Measurements from ENCODE around the gene SUGP1. TPM values are rescaled to one million over a fixed set of nuclear protein-coding genes. Genes with fewer than 3 reads are reported as not detected.

The SUGP1 gene
- total RNA-seq, 1 experiment from 2014 or later, result 30.8 TPM

GRCh38 chr19:19274716-19275565 is 45.4 kb downstream of the SUGP1 start:
- DNase-seq (ENCODE audit: low read depth), result no peak
- in situ Hi-C loops (cut with HindIII; ENCODE audit: low pct_unique_long_range_greater_than_20kb, low sequenced_read_pairs), result no loop called here

DNA sequence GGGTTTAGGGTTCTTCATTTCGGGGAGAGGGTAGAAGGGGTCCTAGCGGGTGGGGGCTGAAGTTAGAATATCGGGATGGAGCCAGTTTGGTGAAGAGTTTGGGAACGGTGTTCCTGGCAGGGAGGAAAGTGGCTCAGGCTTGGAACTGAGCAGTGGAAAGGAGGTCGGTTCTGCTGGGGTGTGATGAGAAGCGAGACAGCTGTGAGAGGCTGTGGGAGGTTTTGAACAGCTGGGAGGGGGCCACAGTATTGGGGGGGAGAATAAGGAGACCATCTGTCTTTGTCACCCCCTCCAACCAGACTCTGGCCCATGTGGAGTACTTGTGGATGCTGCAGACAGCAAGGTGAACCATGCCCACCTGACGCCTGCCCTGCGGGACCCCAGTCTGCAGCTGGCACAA is 46.2 kb downstream of the SUGP1 start:
- in situ Hi-C loops (cut with HindIII; ENCODE audit: low pct_unique_long_range_greater_than_20kb, low sequenced_read_pairs), result no loop called here

GRCh38 chr19:19271828-19272599 is 48.3 kb downstream of the SUGP1 start:
- DNase-seq (ENCODE audit: low read depth), result no peak
- in situ Hi-C loops (cut with HindIII; ENCODE audit: low pct_unique_long_range_greater_than_20kb, low sequenced_read_pairs), result no loop called here

More for the DNA sequence above, 46.2 kb downstream of the SUGP1 start:
- DNase-seq (ENCODE audit: low read depth), result no peak

DNA sequence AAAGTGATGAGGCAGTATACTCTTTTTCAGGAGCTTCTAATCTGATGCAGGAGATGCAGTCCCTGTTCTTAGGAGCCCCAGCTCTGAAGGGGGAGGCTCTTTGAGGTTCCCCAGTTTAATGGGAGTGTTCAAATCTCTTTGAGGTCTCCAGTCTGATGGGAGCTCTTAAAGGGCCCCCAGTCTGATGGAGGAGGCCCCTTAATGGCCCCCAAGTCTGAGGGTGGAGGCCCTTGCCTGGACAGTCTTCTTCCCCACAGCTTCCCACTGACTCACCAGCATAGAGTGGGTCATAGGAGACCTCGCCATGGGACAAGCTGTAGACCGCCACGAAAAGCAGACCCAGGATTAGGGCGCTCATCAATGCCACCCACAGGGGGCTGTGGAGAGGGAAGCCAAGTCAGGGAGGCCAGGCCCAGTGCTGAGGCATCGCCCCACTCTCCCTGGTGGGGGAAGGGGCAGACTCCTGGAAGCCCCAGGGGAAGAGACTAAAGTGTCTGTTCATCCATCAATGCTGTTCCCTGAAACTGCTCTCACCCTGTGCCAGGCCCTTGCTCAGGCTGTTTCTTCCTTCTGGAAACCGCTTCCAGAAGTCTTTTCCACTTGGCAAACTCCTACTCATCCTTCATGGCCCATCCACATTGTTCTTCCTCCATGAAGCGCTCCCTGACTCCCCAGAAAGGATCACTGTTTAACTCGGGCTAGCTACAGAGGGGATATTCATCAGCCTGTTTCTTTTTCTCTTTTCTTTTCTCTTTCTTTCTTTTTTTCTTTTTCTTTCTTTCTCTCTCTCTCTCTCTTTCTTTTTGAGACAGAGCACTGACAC is 49.3 kb downstream of the SUGP1 start:
- DNase-seq (ENCODE audit: low read depth), result no peak
- in situ Hi-C loops (cut with HindIII; ENCODE audit: low pct_unique_long_range_greater_than_20kb, low sequenced_read_pairs), result no loop called here

GRCh38 chr19:19269952-19270694 is 50.2 kb downstream of the SUGP1 start:
- DNase-seq (ENCODE audit: low read depth), result no peak
- in situ Hi-C loops (cut with HindIII; ENCODE audit: low pct_unique_long_range_greater_than_20kb, low sequenced_read_pairs), result no loop called here

- DNase-seq (ENCODE audit: low read depth), result no peak
- in situ Hi-C loops (cut with HindIII; ENCODE audit: low pct_unique_long_range_greater_than_20kb, low sequenced_read_pairs), result no loop called here
Measured at GRCh38 chr19:19268453-19269385, 51.6 kb downstream of the SUGP1 start.

GRCh38 chr19:19267305-19267704 is 53.0 kb downstream of the SUGP1 start:
- no peak for DNase-seq (ENCODE audit: low read depth)

GRCh38 chr19:19263886-19264487 is 56.3 kb downstream of the SUGP1 start:
- in situ Hi-C loops (cut with HindIII; ENCODE audit: low pct_unique_long_range_greater_than_20kb, low sequenced_read_pairs), result no loop called here
- no peak for DNase-seq (ENCODE audit: low read depth)

More at GRCh38 chr19:19267305-19267704, 53.0 kb downstream of the SUGP1 start:
- in situ Hi-C loops (cut with HindIII; ENCODE audit: low pct_unique_long_range_greater_than_20kb, low sequenced_read_pairs), result no loop called here

DNA sequence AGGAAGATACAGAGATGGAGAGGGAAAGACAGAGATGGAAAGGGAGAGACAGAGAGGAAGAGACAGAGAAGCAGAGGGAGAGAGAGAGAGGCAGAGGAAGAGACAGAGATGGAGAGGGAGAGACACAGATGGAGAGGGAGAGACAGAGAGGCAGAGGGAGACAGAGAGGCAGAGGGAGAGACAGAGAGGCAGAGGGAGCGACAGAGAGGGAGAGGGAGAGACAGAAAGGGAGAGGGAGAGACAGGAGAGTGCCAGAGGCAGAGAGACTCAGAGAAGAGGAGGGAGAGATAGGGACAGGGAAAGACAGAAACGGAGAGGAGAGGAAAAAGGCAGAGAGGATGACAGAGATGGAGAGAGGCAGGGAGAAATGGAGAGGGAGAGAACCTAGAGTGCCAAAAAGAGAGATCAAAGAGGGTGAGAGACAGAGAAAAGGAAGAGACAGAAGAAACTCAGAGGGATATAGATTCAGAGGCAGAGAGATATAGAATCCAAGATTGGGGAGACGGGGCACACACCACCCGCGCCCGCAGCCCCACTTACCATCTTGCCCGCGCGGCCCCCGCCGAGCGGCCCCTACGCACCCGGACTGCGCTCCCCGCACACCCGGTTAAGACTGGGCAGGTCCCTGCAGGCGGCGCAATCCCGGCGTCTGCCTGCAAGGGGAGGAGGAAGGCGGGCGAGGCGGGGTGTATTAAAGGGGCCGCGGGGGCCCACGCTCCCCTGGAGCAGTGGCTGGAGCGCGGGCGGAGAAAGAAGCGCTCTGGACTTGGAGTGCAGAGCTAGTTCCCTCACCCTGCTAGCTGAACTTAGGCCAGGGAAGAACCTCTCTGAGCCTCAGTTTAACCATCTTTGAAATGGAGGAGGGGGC is 57.9 kb downstream of the SUGP1 start:
- DNase-seq (ENCODE audit: low read depth), result no peak
- in situ Hi-C loops (cut with HindIII; ENCODE audit: low pct_unique_long_range_greater_than_20kb, low sequenced_read_pairs), result no loop called here

DNA sequence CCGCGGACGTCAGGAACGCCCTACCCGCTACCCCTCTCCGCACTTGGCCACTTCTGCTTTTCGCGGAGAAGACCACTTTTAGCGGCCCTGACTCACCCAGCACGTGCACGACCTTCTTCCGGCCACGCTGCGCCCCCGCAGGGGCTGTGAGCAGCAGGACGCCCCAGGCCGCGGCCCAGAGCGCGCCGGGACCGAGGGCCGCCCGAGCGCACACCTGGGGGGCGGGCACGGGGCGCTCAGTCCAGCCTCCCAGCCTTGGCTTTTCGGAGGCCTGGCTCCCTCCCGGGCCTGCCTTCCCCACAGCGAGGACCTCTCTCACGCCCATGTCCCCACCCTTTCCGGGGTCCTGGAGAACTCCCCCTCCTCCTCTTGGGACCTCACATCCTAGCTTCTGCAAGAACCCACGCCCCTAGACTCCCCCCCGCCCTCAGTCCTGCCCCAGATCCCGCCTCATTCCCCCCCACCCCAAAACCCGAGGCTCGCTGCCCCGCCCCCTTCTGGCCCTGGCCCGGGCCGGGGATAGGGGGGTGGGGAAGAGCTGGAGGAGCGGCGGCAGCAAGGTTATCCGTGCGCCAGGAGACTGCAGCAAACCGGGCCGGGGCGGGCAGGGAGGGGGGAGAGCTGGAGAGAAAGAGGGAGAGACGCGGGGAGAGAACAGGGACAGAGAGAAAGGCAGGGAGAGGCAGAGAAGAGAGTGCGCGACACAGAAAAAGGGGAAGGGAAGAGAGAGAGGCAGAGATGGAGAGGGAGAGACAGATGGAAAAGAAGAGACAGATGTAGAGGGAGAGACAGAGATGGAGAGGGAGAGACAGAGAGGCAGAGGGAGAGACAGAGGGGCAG is 58.7 kb downstream of the SUGP1 start:
- DNase-seq (ENCODE audit: low read depth), result no peak
- in situ Hi-C loops (cut with HindIII; ENCODE audit: low pct_unique_long_range_greater_than_20kb, low sequenced_read_pairs), result no loop called here

- in situ Hi-C loops (cut with HindIII; ENCODE audit: low pct_unique_long_range_greater_than_20kb, low sequenced_read_pairs), result no loop called here
- no peak for DNase-seq (ENCODE audit: low read depth)
Measured at GRCh38 chr19:19260417-19261214, 59.7 kb downstream of the SUGP1 start.

- peak; percentile 32 for DNase-seq (ENCODE audit: low read depth)
- in situ Hi-C loops (cut with HindIII; ENCODE audit: low pct_unique_long_range_greater_than_20kb, low sequenced_read_pairs), result no loop called here
Measured at GRCh38 chr19:19259741-19260140, 60.6 kb downstream of the SUGP1 start.

GRCh38 chr19:19258589-19259338 is 61.5 kb downstream of the SUGP1 start:
- no peak for DNase-seq (ENCODE audit: low read depth)
- in situ Hi-C loops (cut with HindIII; ENCODE audit: low pct_unique_long_range_greater_than_20kb, low sequenced_read_pairs), result no loop called here
